ENCODE results near the gene SUN1. TPM values are rescaled to one million over a fixed set of nuclear protein-coding genes. Genes with fewer than 3 reads are reported as not detected.
A peak's percentile ranks its signal among the peaks of the same experiment; 100 is the strongest.

Gene SUN1
- total and polyA plus RNA-seq, 7 donors, result 52.5 to 159 (median 132) TPM

DNA sequence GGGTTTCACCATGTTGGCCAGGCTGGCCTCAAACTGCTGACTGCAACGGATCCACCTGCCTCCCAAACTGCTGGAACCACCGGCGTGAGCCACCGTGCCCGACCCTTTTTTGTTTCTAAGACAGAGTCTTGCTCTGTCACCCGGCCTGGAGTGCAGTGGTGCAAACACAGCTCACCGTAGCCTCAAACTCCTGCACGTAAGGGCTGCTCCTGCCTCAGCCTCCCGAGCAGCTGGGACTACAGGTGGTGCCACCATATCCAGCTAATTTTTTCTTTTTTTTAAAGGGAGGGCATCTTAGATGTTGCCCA is 85.8 kb downstream of the SUN1 start:
- Histone ChIP-seq H3K36me3 (ENCODE audit: insufficient read depth in 1 of 2, low read depth in 1 of 2) (no peaks in the 10 kb centered on the region), H3K27me3 (ENCODE audit: insufficient read depth in 3 of 3, low read length in 2 of 3) (peaks cover 0 to 8% (median 0%) of the 10 kb centered on the region in 3 donors), H3K4me3 (no peak overlapping the region), H3K27ac (no peak overlapping the region), H3K9me3 (no peaks in the 10 kb centered on the region), H3K4me1 (no peaks in the 10 kb centered on the region)
- TF ChIP-seq, protein P1, sequence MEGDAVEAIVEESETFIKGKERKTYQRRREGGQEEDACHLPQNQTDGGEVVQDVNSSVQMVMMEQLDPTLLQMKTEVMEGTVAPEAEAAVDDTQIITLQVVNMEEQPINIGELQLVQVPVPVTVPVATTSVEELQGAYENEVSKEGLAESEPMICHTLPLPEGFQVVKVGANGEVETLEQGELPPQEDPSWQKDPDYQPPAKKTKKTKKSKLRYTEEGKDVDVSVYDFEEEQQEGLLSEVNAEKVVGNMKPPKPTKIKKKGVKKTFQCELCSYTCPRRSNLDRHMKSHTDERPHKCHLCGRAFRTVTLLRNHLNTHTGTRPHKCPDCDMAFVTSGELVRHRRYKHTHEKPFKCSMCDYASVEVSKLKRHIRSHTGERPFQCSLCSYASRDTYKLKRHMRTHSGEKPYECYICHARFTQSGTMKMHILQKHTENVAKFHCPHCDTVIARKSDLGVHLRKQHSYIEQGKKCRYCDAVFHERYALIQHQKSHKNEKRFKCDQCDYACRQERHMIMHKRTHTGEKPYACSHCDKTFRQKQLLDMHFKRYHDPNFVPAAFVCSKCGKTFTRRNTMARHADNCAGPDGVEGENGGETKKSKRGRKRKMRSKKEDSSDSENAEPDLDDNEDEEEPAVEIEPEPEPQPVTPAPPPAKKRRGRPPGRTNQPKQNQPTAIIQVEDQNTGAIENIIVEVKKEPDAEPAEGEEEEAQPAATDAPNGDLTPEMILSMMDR (IDR thresholded peaks at IDR 0.05), result no peak
- DNase-seq, result peak; percentile 4 to 30
- WGBS, 3 donors, result 78 to 82% (median 79%) methylated on average over 9 of the region's 9 CpGs
- intact Hi-C loops (cut with DNase I), result no loop called here
- ATAC-seq, result no peak

GRCh38 chr7:918441-919113 is 86.3 kb downstream of the SUN1 start:
- intact Hi-C loops (cut with DNase I), result no loop called here
- peak; percentile 5 to 25 for DNase-seq
- no peak for ATAC-seq
- Histone ChIP-seq H3K27me3 (ENCODE audit: insufficient read depth in 3 of 3, low read length in 2 of 3) (peaks cover 0 to 13% (median 2%) of the 10 kb centered on the region in 3 donors), H3K36me3 (ENCODE audit: insufficient read depth in 1 of 2, low read depth in 1 of 2) (no peaks in the 10 kb centered on the region), H3K4me1 (no peaks in the 10 kb centered on the region), H3K9me3 (no peaks in the 10 kb centered on the region), H3K27ac (no peak overlapping the region), H3K4me3 (no peak overlapping the region)
- WGBS, 3 donors, result 74 to 83% (median 75%) methylated on average over 19 to 21 of the region's 21 CpGs
- TF ChIP-seq, protein P1 (IDR thresholded peaks at IDR 0.05), result no peak

GRCh38 chr7:919114-919442 is 86.8 kb downstream of the SUN1 start:
- H3K27ac ChIP-seq, result no peak overlapping the region
- no peaks in the 10 kb centered on the region for H3K9me3 ChIP-seq
- H3K27me3 ChIP-seq (ENCODE audit: insufficient read depth in 3 of 3, low read length in 2 of 3), result peaks cover 0 to 14% (median 2%) of the 10 kb centered on the region in 3 donors
- ATAC-seq (no peak), DNase-seq (peak in 1 of 2 donors; percentile 41)
- TF ChIP-seq, protein P1 (IDR thresholded peaks at IDR 0.05), result no peak
- intact Hi-C loops (cut with DNase I), result no loop called here
- 79 to 84% (median 79%) methylated on average over 13 of the region's 13 CpGs for WGBS, 3 donors
- no peaks in the 10 kb centered on the region for H3K4me1 ChIP-seq
- H3K4me3 ChIP-seq, result no peak overlapping the region
- H3K36me3 ChIP-seq (ENCODE audit: insufficient read depth in 1 of 2, low read depth in 1 of 2), result no peaks in the 10 kb centered on the region

DNA sequence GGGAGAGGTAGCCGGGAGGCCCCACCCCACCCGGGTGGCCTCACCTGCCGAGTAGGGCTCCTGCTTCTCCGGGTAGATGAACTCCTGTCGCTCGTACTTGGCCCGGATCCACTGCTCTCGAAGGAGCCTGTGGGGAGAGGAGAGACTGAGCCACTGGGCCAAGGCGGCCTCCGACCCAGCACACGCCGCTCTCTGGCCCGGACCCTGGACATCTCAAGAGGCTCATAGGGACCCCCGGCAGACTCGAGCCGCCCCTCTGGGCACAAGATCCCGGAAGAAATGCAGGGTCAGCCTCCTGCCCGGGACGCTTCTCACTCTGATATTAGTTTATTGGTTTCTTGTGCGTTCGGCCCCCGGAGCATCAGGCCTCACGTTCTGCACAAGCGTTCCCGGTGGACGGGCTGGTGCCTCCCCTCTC is 87.7 kb downstream of the SUN1 start:
- WGBS, 3 donors, result 62 to 74% (median 63%) methylated on average over 19 to 26 of the region's 26 CpGs
- no peaks in the 10 kb centered on the region for H3K9me3 ChIP-seq
- ATAC-seq (no peak), DNase-seq (peak in 1 of 2 donors; percentile 39)
- TF ChIP-seq, protein P1 (IDR thresholded peaks at IDR 0.05), result no peak
- no peak overlapping the region for H3K4me3 ChIP-seq
- intact Hi-C loops (cut with DNase I), result no loop called here
- no peaks in the 10 kb centered on the region for H3K36me3 ChIP-seq (ENCODE audit: insufficient read depth in 1 of 2, low read depth in 1 of 2)
- H3K4me1 ChIP-seq, result no peaks in the 10 kb centered on the region
- no peak overlapping the region for H3K27ac ChIP-seq
- peaks cover 0 to 14% (median 2%) of the 10 kb centered on the region in 3 donors for H3K27me3 ChIP-seq (ENCODE audit: insufficient read depth in 3 of 3, low read length in 2 of 3)

Data from psoas muscle (tissue), 8 donors.